HEK293 (cell line): ENCODE measurements around the gene UAP1.

Experiments used
- GFI1B ChIP-seq: fragments of 450-650 bp; formaldehyde crosslinking; IDR thresholded peaks from 2 replicates; pipeline ENCODE4 v1.5.1; 2016; ENCODE audit warnings: missing biosample characterization, missing genetic modification characterization
- GLIS1 ChIP-seq: fragments of 450-650 bp; formaldehyde crosslinking; IDR thresholded peaks from 2 replicates; pipeline ENCODE4 v1.5.1; 2016; ENCODE audit warnings: missing biosample characterization, missing genetic modification characterization
- HIC1 ChIP-seq: fragments of 450-650 bp; formaldehyde crosslinking; IDR thresholded peaks from 2 replicates; pipeline ENCODE4 v1.5.1; 2016; ENCODE audit warnings: missing biosample characterization, missing genetic modification characterization
- HOXA7 ChIP-seq: sonication (generic); formaldehyde crosslinking; IDR thresholded peaks from 2 replicates; pipeline ENCODE4 v1.8.1; 2022; ENCODE audit warnings: missing genetic modification reagents, borderline replicate concordance
- SALL2 ChIP-seq: fragments of 450-650 bp; formaldehyde crosslinking; IDR thresholded peaks from 2 replicates; pipeline ENCODE4 v1.5.0; 2017; ENCODE audit warnings: missing biosample characterization, mild to moderate bottlenecking, missing genetic modification characterization, borderline replicate concordance
- SP2 ChIP-seq: fragments of 450-650 bp; formaldehyde crosslinking; IDR thresholded peaks from 2 replicates; pipeline ENCODE4 v1.5.1; 2016; ENCODE audit warnings: missing biosample characterization, missing genetic modification characterization
- TCF7L2 ChIP-seq: IDR thresholded peaks from 2 replicates; pipeline ENCODE4 v1.6.1; 2011; ENCODE audit warnings: low read depth, mild to moderate bottlenecking, inconsistent platforms, low read length, moderate library complexity, borderline replicate concordance
- ZBTB20 ChIP-seq: fragments of 450-650 bp; formaldehyde crosslinking; IDR thresholded peaks from 2 replicates; pipeline ENCODE4 v1.5.1; 2016; ENCODE audit warnings: missing biosample characterization, missing genetic modification characterization
- ZBTB49 ChIP-seq: fragments of 450-650 bp; formaldehyde crosslinking; IDR thresholded peaks from 2 replicates; pipeline ENCODE4 v1.5.1; 2016; ENCODE audit warnings: missing biosample characterization, missing genetic modification characterization, low read depth
- ZFP41 ChIP-seq: fragments of 450-650 bp; formaldehyde crosslinking; IDR thresholded peaks from 2 replicates; pipeline ENCODE4 v1.5.1; 2016; ENCODE audit warnings: missing biosample characterization, missing genetic modification characterization, borderline replicate concordance
- ZNF121 ChIP-seq: fragments of 450-650 bp; formaldehyde crosslinking; IDR thresholded peaks from 2 replicates; pipeline ENCODE4 v1.5.1; 2016; ENCODE audit warnings: missing biosample characterization, missing genetic modification characterization
- ZNF155 ChIP-seq: fragments of 450-650 bp; formaldehyde crosslinking; IDR thresholded peaks from 2 replicates; pipeline ENCODE4 v1.5.1; 2016; ENCODE audit warnings: missing biosample characterization, missing genetic modification characterization
- ZNF174 ChIP-seq: fragments of 450-650 bp; formaldehyde crosslinking; IDR thresholded peaks from 2 replicates; pipeline ENCODE4 v1.5.0; 2017; ENCODE audit warnings: missing biosample characterization, mild to moderate bottlenecking, missing genetic modification characterization
- ZNF175 ChIP-seq: fragments of 450-650 bp; formaldehyde crosslinking; IDR thresholded peaks from 2 replicates; pipeline ENCODE4 v1.5.1; 2016; ENCODE audit warnings: missing biosample characterization, missing genetic modification characterization
- ZNF18 ChIP-seq: fragments of 450-650 bp; formaldehyde crosslinking; IDR thresholded peaks from 2 replicates; pipeline ENCODE4 v1.5.1; 2016; ENCODE audit warnings: missing biosample characterization, missing genetic modification characterization
- ZNF202 ChIP-seq: fragments of 450-650 bp; formaldehyde crosslinking; IDR thresholded peaks from 2 replicates; pipeline ENCODE4 v1.5.1; 2016; ENCODE audit warnings: missing biosample characterization, missing genetic modification characterization, borderline replicate concordance
- ZNF221 ChIP-seq: fragments of 450-650 bp; formaldehyde crosslinking; IDR thresholded peaks from 2 replicates; pipeline ENCODE4 v1.5.1; 2017; ENCODE audit warnings: missing biosample characterization, missing genetic modification characterization, borderline replicate concordance
- ZNF223 ChIP-seq: fragments of 450-650 bp; formaldehyde crosslinking; IDR thresholded peaks from 2 replicates; pipeline ENCODE4 v1.5.1; 2016; ENCODE audit warnings: missing biosample characterization, missing genetic modification characterization
- ZNF280C ChIP-seq: fragments of 450-650 bp; formaldehyde crosslinking; IDR thresholded peaks from 2 replicates; pipeline ENCODE4 v1.5.1; 2016; ENCODE audit warnings: missing biosample characterization, missing genetic modification characterization
- ZNF354C ChIP-seq: fragments of 450-650 bp; formaldehyde crosslinking; IDR thresholded peaks from 2 replicates; pipeline ENCODE4 v1.5.1; 2016; ENCODE audit warnings: missing biosample characterization, missing genetic modification characterization, low read depth, borderline replicate concordance
- ZNF426 ChIP-seq: fragments of 450-650 bp; formaldehyde crosslinking; IDR thresholded peaks from 2 replicates; pipeline ENCODE4 v1.5.1; 2017; ENCODE audit warnings: missing biosample characterization, missing genetic modification characterization, mild to moderate bottlenecking, inconsistent platforms, moderate library complexity
- ZNF473 ChIP-seq: fragments of 450-650 bp; formaldehyde crosslinking; IDR thresholded peaks from 2 replicates; pipeline ENCODE4 v1.5.1; 2017; ENCODE audit warnings: missing biosample characterization, missing genetic modification characterization
- ZNF48 ChIP-seq: fragments of 450-650 bp; formaldehyde crosslinking; IDR thresholded peaks from 2 replicates; pipeline ENCODE4 v1.5.1; 2016; ENCODE audit warnings: missing biosample characterization, missing genetic modification characterization
- ZNF560 ChIP-seq: fragments of 450-650 bp; formaldehyde crosslinking; IDR thresholded peaks from 2 replicates; pipeline ENCODE4 v1.5.1; 2017; ENCODE audit warnings: missing biosample characterization, missing genetic modification characterization, borderline replicate concordance
- ZNF660 ChIP-seq: fragments of 450-650 bp; IDR thresholded peaks from 2 replicates; pipeline ENCODE4 v1.5.1; 2018; ENCODE audit warnings: missing biosample characterization, mild to moderate bottlenecking, missing genetic modification characterization
- ZNF670 ChIP-seq: fragments of 450-650 bp; formaldehyde crosslinking; IDR thresholded peaks from 2 replicates; pipeline ENCODE4 v1.5.1; 2016; ENCODE audit warnings: missing biosample characterization, missing genetic modification characterization, low read depth
- ZNF701 ChIP-seq: fragments of 450-650 bp; formaldehyde crosslinking; IDR thresholded peaks from 2 replicates; pipeline ENCODE4 v1.5.1; 2016; ENCODE audit warnings: missing biosample characterization, missing genetic modification characterization
- ZNF837 ChIP-seq: fragments of 450-650 bp; formaldehyde crosslinking; IDR thresholded peaks from 2 replicates; pipeline ENCODE4 v1.5.1; 2016; ENCODE audit warnings: missing biosample characterization, missing genetic modification characterization
- ZXDB ChIP-seq: fragments of 450-650 bp; formaldehyde crosslinking; IDR thresholded peaks from 2 replicates; pipeline ENCODE4 v1.5.1; 2016; ENCODE audit warnings: missing biosample characterization, missing genetic modification characterization

UAP1 gene

GRCh38 chr1:162561616-162562469, at the start of gene UAP1 (continued):
- TF ChIP-seq ZNF202 (tag by site-specific recombination) (no peak), ZNF354C (no peak), ZNF223 (tag by site-specific recombination) (peak; percentile 23; the same call in 1 of the 2 replicates), ZNF280C (no peak), ZBTB20 (tag by site-specific recombination) (peak; percentile 84), ZNF18 (tag by site-specific recombination) (no peak), ZNF560 (tag by site-specific recombination) (no peak), ZXDB (tag by site-specific recombination) (no peak), GFI1B (tag by site-specific recombination) (no peak), ZNF426 (no peak), ZNF155 (tag by site-specific recombination) (no peak), HOXA7 (CRISPR knock-in tag) (no peak), ZNF473 (no peak), ZNF660 (tag by site-specific recombination) (peak; percentile 71; the same call in 1 of the 2 replicates), ZNF175 (tag by site-specific recombination) (no peak), TCF7L2 (no peak), HIC1 (no peak), ZNF837 (tag by site-specific recombination) (no peak), ZBTB49 (tag by site-specific recombination) (no peak), ZNF221 (no peak), ZFP41 (tag by site-specific recombination) (no peak), GLIS1 (tag by site-specific recombination) (no peak; the same call in 1 of the 2 replicates), ZNF121 (peak; percentile 35; the same call in 1 of the 2 replicates), ZNF174 (no peak), ZNF670 (tag by site-specific recombination) (no peak), SALL2 (tag by site-specific recombination) (no peak), ZNF701 (tag by site-specific recombination) (no peak), SP2 (tag by site-specific recombination) (no peak), ZNF48 (tag by site-specific recombination) (no peak)
